ENCODE data around the gene ANLN. TPM values are rescaled to one million over a fixed set of nuclear protein-coding genes. Genes with fewer than 3 reads are reported as not detected.
"Not testable (repeated sequence)": the region's sequence is repeated elsewhere in the genome, so short reads cannot be mapped to it uniquely, and the experiment has no call there.

The ANLN gene
- total and polyA plus RNA-seq, 10 donors = 0.91 to 14.9 (median 3.2) TPM

- DNase-seq = no peak
- Histone ChIP-seq H3K36me3 (no peaks in the 10 kb centered on the region), H3K4me1 (no peaks in the 10 kb centered on the region), H3K27me3 (replicated peaks in 1 of 7) (no peaks in the 10 kb centered on the region), H3K4me3 (no peak overlapping the region), H3K27ac (no peak overlapping the region), H3K9me3 (peaks cover 0 to 5% (median 0%) of the 10 kb centered on the region in 8 donors)
- intact Hi-C loops (cut with DNase I; ENCODE audit: low total_unique reads) = no loop called here
- 75 to 89% (median 82%) methylated on average over 5 to 6 of the region's 6 CpGs for WGBS, 5 donors
- TF ChIP-seq, protein P1, sequence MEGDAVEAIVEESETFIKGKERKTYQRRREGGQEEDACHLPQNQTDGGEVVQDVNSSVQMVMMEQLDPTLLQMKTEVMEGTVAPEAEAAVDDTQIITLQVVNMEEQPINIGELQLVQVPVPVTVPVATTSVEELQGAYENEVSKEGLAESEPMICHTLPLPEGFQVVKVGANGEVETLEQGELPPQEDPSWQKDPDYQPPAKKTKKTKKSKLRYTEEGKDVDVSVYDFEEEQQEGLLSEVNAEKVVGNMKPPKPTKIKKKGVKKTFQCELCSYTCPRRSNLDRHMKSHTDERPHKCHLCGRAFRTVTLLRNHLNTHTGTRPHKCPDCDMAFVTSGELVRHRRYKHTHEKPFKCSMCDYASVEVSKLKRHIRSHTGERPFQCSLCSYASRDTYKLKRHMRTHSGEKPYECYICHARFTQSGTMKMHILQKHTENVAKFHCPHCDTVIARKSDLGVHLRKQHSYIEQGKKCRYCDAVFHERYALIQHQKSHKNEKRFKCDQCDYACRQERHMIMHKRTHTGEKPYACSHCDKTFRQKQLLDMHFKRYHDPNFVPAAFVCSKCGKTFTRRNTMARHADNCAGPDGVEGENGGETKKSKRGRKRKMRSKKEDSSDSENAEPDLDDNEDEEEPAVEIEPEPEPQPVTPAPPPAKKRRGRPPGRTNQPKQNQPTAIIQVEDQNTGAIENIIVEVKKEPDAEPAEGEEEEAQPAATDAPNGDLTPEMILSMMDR (IDR thresholded peaks at IDR 0.05 in 8 of 11, conservative IDR thresholded peaks at IDR 0.05 in 3 of 11) = no peak
- TF ChIP-seq POLR2AphosphoS5 (IDR thresholded peaks at IDR 0.05) = no peak
- no peak for TF ChIP-seq POLR2A (IDR thresholded peaks at IDR 0.05)
Observed at GRCh38 chr7:36462551-36463137, 73.0 kb downstream of the ANLN start.

DNA sequence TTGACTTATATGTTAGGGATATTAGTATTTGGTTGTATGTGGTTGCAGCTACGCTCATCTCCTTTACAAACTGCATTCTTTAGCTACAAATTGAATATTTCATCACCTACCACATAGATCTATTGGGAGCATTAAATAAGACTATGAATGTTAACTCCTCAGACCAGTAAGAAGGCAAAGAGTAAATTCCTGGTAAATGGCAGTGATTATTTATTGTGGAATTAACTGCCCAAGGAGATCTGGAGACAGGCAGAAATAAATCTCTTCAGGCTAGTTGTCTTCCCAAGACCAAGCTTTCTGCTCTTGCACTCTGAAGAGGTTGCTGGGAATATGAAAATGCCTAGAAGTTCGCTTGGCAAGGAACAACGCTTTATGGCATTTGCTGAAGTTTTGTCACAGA lies 74.6 kb downstream of the ANLN start:
- Histone ChIP-seq H3K4me3 (no peak overlapping the region), H3K9me3 (peaks cover 0 to 5% (median 0%) of the 10 kb centered on the region in 8 donors), H3K27ac (no peak overlapping the region), H3K36me3 (no peaks in the 10 kb centered on the region), H3K27me3 (replicated peaks in 1 of 7) (no peaks in the 10 kb centered on the region), H3K4me1 (no peaks in the 10 kb centered on the region)
- DNase-seq = no peak
- 71 to 93% (median 92%) methylated on average over 3 of the region's 3 CpGs for WGBS, 5 donors
- no peak for TF ChIP-seq POLR2A (IDR thresholded peaks at IDR 0.05)
- intact Hi-C loops (cut with DNase I; ENCODE audit: low total_unique reads) = no loop called here

DNA sequence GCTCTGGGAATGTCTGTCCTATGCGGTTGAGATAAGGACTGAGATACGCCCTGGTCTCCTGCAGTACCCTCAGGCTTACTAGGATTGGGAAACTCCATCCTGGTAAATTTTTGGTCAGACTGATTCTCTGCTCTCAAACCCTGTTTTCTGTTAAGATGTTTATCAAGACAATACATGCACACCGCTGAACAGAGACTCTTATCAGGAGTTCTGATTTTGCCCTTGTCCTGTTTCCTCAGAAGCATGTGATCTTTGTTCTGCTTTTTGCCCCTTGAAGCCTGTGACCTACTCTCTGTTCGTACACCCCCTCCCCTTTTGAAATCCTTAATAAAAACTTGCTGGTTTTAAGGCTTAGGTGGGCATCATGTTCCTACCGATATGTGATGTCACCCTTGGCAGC lies 76.3 kb downstream of the ANLN start:
- H3K4me3 ChIP-seq; H3K27ac ChIP-seq; H3K36me3 ChIP-seq; H3K4me1 ChIP-seq; DNase-seq; H3K9me3 ChIP-seq; H3K27me3 ChIP-seq (replicated peaks in 1 of 7); intact Hi-C loops (cut with DNase I; ENCODE audit: low total_unique reads): not testable (repeated sequence)
- 62 to 74% (median 69%) methylated on average over 5 of the region's 5 CpGs for WGBS, 5 donors

GRCh38 chr7:36468370-36469101 lies 78.9 kb downstream of the ANLN start:
- Histone ChIP-seq H3K4me1 (no peaks in the 10 kb centered on the region), H3K27ac (no peak overlapping the region), H3K36me3 (no peaks in the 10 kb centered on the region), H3K9me3 (peaks cover 0 to 5% (median 0%) of the 10 kb centered on the region in 8 donors), H3K27me3 (replicated peaks in 1 of 7) (no peaks in the 10 kb centered on the region), H3K4me3 (no peak overlapping the region)
- intact Hi-C loops (cut with DNase I; ENCODE audit: low total_unique reads) = no loop called here
- TF ChIP-seq, protein P1 (IDR thresholded peaks at IDR 0.05 in 8 of 11, conservative IDR thresholded peaks at IDR 0.05 in 3 of 11) = no peak
- no peak for TF ChIP-seq POLR2AphosphoS5 (IDR thresholded peaks at IDR 0.05)
- no peak for TF ChIP-seq POLR2A (IDR thresholded peaks at IDR 0.05)
- 39 to 85% (median 72%) methylated on average over 2 of the region's 2 CpGs for WGBS, 5 donors
- DNase-seq = no peak

DNA sequence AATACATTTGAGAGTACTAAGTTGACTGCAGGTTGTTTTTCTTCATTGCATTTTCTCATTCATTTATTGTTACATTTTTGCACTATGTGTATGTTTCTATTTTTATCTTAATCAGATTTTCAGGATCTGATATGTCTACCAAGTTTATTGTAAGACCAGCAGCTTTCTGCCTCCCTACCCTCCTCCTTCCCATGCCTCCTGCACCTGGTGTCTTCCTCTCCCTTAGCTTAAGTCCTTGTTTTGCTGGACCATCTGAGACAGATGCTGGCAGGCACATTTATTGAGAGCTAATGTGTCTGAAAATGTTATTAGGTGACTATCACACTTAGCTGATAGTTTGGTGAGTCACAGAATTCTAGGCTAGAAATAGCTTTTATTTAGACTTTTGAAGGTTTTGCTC lies 79.6 kb downstream of the ANLN start:
- Histone ChIP-seq H3K4me3 (no peak overlapping the region), H3K4me1 (no peaks in the 10 kb centered on the region), H3K9me3 (peaks cover 0 to 5% (median 0%) of the 10 kb centered on the region in 8 donors), H3K36me3 (no peaks in the 10 kb centered on the region), H3K27ac (no peak overlapping the region), H3K27me3 (replicated peaks in 1 of 7) (no peaks in the 10 kb centered on the region)
- TF ChIP-seq POLR2A (IDR thresholded peaks at IDR 0.05) = no peak
- no peak for TF ChIP-seq POLR2AphosphoS5 (IDR thresholded peaks at IDR 0.05)
- TF ChIP-seq, protein P1 (IDR thresholded peaks at IDR 0.05 in 8 of 11, conservative IDR thresholded peaks at IDR 0.05 in 3 of 11) = no peak
- DNase-seq = no peak
- intact Hi-C loops (cut with DNase I; ENCODE audit: low total_unique reads) = no loop called here
